Ovary (tissue), 3 donors: ENCODE data around the gene TMEM250.

Experiments used
- CTCF ChIP-seq, 3 donors: fragments of 450-650 bp in 2 of 3; fragments of 200-600 bp in 1 of 3; IDR thresholded peaks; one replicate each; pipeline versions ENCODE4 v1.5.1 to v1.8.0; 2016 to 2022; ENCODE audit warnings: antibody characterized with exemption in 3 of 3, mild to moderate bottlenecking in 1 of 3
- EP300 ChIP-seq: sonication (generic); formaldehyde crosslinking; IDR thresholded peaks from one replicate; pipeline ENCODE4 v1.6.1; 2017; ENCODE audit warnings: antibody characterized with exemption
- POLR2A ChIP-seq: fragments of 450-650 bp; IDR thresholded peaks from one replicate; pipeline ENCODE4 v1.6.1; 2017; ENCODE audit warnings: antibody characterized with exemption, mild to moderate bottlenecking, moderate library complexity
- donor health status: DM: no; HTN: no; CAD: no.

GRCh38 chr9:136086213-136086881 lies 32.3 kb downstream of the TMEM250 start:
- TF ChIP-seq CTCF (IDR thresholded peaks at IDR 0.05) (no peak), EP300 (no peak), POLR2A (no peak)
